GM21447 (cell line): ENCODE measurements around the gene CEBPB.
A peak's percentile ranks its signal among the peaks of the same experiment; 100 is the strongest.
"Not testable (repeated sequence)": the region's sequence is repeated elsewhere in the genome, so short reads cannot be mapped to it uniquely, and the experiment has no call there.

Experiments
- ATAC-seq: cut with Tn5 transposase; IDR thresholded peaks from one replicate; pipeline ENCODE4 v1.9.1; 2021; ENCODE audit not compliant: unreplicated experiment

CEBPB gene

DNA sequence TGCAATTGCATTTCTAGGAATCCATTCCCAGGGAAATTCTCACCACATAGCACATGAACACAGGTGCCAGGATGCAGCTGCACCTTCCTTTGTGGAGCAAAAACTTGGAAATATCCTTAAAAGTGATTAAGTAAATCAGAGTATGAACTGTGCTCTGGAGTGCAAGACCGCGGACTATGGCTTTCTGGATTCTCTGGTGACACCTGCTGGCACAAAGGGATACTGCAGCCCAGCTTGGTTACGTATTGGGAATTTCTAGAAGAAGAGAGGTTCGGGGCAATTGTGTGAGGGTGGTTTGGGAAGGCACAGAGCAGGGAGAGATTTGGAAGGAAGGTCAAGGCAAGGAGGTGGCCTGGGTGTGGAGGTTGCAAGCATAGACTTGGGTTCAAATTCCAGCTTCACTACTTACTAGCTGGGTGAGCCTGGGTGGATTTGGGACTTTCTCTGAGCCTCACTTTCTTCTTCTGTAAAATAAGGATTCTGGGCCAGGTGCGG is 21.3 kb upstream of the CEBPB start:
- ATAC-seq: no peak

- ATAC-seq: no peak
Observed at GRCh38 chr20:50170549-50171220, 19.9 kb upstream of the CEBPB start.

- ATAC-seq: no peak
Observed at GRCh38 chr20:50172347-50173013, 18.1 kb upstream of the CEBPB start.

GRCh38 chr20:50174456-50174855 is 16.2 kb upstream of the CEBPB start:
- ATAC-seq: no peak

- ATAC-seq: no peak
Observed at GRCh38 chr20:50175938-50176933, 14.4 kb upstream of the CEBPB start.

- ATAC-seq: not testable (repeated sequence)
Observed at GRCh38 chr20:50178672-50179071, 12.0 kb upstream of the CEBPB start.

DNA sequence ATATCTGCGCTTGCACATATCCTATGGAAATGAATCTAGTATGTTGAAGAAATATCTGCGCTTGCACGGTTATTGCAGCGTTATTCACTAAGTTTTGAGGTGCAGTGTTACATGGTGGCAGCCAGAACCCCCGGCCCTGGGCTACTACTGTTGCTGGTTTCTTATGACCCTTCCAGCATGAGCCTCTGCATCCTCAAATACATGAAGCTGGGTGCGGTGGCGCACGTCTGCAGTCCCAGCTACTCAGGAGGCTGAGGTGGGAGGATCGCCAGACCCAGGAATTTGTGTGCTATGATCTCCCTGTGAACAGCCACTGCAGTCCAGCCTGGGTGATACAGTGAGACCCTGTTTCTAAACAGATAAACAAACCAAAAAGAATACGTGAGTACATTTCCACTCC is 9.3 kb upstream of the CEBPB start:
- ATAC-seq: no peak

DNA sequence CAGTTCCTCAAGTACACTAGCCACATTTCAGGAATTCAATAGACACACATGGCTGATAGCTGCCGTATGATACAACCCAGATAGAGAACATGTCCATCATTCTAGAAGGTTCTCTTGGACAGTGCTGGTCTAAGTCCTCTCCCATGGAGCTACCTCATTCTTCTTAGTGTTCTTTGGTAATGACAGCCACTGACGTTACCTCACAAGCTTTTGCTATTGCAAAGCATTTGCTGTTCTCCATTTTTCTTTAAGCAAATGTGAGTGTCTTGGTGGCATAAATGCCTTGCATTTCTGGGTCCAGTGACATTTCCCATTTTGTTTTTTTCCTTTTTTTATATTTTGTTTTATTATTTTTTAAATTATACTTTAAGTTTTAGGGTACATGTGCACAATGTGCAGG is 8.3 kb upstream of the CEBPB start:
- ATAC-seq: no peak

- no peak for ATAC-seq
Observed at GRCh38 chr20:50185426-50185825, 5.2 kb upstream of the CEBPB start.

DNA sequence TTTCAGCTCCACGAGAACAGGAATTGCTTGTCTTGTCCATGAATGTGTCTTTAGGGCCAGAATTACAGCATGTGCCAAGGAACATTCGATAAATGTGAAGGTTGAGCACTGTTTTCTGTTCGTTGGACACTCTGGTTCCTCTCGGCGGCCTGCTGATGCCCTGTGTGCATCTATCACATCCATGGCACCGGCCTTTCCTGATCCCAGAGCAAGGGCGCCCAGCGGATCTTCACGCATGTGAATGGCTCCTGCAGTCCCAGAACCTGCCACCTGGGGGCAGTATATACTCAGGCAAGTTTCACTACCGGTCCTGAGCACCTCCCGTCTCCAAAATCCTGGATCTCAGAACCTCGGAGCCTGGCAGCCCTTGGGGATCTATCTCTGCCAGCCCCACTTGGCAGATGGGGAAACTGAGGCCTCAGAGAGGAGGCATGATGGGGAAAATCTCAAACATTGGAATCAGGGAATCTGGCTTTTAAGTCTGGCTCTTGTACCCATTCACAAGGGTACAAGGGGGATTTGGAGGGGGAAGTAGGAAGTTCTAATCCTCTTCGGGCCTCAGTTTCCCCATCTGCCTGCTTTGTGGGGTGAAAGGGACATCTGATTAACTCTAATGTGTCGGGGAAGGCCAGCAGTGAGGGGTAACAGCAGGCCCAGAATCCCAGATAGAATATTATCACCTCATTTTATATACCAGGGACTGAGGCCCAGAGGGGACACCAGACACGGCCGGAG is 4.3 kb upstream of the CEBPB start:
- ATAC-seq: no peak

DNA sequence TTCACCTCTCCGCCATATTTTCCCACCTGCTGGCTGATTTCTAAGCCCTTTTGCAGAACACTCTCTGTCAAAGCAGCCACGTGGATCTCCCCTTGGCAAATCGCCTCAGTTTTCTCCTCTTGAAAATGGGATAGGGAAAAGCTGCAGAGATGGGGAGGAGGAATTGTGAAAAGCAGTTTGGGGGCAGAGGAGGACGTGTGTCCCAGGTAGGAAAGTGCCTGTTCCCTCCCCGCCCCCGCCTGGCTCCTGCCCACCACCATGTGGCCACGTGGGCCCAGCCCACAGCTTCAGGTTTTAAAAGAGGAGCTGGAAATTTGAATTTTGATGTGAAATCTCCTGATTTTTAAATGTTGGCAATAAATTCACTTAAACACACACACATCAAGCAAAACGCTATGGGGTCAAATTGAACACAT is 3.6 kb upstream of the CEBPB start:
- ATAC-seq: no peak

DNA sequence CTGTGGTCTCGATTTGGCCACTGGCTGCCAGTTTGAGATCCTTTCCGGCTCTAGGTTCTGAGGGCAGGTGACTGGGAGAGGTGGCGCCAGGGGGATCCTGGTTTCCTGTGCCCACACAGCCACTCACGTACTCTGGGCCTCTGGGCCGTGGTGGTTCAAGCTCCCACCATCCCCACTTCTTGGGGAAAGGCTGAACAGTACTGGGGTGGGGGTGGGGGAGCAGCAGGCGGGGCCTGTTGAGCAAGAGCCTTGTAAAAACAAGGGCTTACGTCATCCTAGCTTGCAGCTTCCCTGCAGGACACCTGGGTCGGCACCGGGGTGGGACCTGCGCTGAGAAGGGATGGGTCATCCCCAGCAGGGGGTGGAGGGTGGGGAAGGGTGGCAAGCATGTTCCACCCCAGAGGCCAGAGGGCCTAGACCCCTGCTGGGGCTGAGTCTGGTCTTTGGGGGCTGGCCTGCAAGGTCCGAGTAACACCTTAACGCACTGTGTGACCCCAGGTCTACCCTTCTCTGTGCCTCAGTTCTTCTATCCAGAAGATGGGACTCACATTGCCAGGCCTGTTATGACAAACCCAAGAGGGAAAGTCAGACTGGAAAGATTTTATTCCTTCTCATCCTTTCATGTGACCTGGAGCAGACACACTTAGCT is 3.1 kb upstream of the CEBPB start:
- no peak for ATAC-seq

DNA sequence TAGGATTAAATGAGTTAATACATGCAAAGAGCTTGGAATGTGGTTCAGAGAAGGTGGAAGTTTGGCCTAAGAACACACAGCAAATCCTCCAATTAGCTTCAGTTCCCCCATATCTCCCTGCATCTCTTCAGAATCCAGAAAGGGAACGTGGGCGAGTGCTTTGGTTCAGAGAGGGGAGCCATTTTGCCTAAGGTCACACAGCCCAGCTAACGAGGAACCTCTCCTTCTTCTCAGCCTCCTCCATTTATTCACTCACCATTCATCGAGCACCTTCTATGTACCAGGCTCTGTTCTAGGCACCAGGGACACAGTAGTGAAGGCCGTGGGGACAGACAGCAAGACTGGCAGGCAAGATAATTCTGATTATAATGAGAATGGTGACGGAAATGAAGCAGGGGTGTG is 2.3 kb upstream of the CEBPB start:
- ATAC-seq: no peak

DNA sequence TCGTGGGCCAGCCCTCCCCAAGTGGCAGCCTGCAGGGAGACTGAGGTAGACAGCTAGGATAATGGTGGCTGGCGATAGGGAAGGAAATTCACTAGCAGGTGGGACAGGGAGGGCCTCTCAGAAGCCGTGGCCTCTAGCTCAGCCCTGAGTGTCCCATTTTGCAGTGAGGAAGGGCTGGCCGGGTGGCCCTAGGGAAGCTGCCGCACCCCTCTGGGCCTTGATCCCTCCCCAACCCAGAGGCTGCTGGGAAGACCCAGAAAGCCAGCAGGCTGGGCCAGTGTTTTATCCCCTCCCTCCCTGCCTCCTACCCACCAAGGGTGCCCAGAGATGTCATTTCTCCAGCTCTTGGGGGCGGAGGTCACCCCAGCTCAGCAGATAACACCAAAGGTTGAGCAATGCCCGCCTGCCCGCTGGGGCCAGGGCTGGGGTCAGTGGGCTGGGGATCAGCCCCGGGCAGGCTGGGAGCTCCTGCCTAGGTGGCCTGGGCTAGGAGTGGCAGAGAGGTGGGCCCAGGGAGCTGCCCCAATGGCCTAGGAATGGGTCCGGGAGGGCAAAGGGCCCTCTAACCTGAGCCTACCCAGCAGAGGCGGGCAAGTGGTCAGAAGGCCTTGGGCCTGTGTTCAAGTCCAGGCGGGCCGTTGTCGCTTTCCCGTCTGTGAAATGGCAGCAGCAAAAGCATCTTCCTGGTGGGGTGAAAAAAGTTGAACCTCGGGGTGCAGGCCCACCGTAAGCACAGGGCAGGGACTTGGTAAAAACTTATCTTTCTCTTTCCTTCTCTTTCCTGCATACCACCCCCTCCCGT is 1.6 kb upstream of the CEBPB start:
- no peak for ATAC-seq

- ATAC-seq: no peak
Observed at GRCh38 chr20:50189681-50190250, 864 bp upstream of the CEBPB start.

DNA sequence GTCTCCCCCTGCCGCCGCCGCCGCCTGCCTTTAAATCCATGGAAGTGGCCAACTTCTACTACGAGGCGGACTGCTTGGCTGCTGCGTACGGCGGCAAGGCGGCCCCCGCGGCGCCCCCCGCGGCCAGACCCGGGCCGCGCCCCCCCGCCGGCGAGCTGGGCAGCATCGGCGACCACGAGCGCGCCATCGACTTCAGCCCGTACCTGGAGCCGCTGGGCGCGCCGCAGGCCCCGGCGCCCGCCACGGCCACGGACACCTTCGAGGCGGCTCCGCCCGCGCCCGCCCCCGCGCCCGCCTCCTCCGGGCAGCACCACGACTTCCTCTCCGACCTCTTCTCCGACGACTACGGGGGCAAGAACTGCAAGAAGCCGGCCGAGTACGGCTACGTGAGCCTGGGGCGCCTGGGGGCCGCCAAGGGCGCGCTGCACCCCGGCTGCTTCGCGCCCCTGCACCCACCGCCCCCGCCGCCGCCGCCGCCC is 474 bp downstream of the CEBPB start:
- ATAC-seq: peak; percentile 24

- ATAC-seq: peak; percentile 26
Observed at GRCh38 chr20:50191544-50192363, 1.1 kb downstream of the CEBPB start.
